ENCODE data around the gene ZNF738. TPM values are rescaled to one million over a fixed set of nuclear protein-coding genes. Genes with fewer than 3 reads are reported as not detected.

Gene ZNF738
- total RNA-seq, 6 experiments from 2014 or later: 4.2 to 6.7 (median 4.9) TPM

GRCh38 chr19:21322528-21322927 is 36.3 kb upstream of the ZNF738 start:
- Mint-ChIP-seq H3K9me3 (peaks cover 37% of the 10 kb centered on the region), H3K36me3 (ENCODE audit: low read depth) (peaks cover 75% of the 10 kb centered on the region), H3K4me3 (no peak overlapping the region), H3K27ac (no peak overlapping the region), H3K4me1 (ENCODE audit: low read depth) (peaks cover 17% of the 10 kb centered on the region), H3K27me3 (ENCODE audit: insufficient read depth) (no peaks in the 10 kb centered on the region)
- DNase-seq: no peak
- TF ChIP-seq CTCF (IDR thresholded peaks at IDR 0.05): no peak

GRCh38 chr19:21323000-21323399 is 35.8 kb upstream of the ZNF738 start:
- Mint-ChIP-seq H3K27ac (no peak overlapping the region), H3K4me3 (no peak overlapping the region), H3K27me3 (ENCODE audit: insufficient read depth) (no peaks in the 10 kb centered on the region), H3K4me1 (ENCODE audit: low read depth) (peaks cover 22% of the 10 kb centered on the region), H3K9me3 (peaks cover 37% of the 10 kb centered on the region), H3K36me3 (ENCODE audit: low read depth) (peaks cover 75% of the 10 kb centered on the region)
- TF ChIP-seq CTCF (IDR thresholded peaks at IDR 0.05): no peak
- no peak for DNase-seq

GRCh38 chr19:21326169-21326568 is 32.6 kb upstream of the ZNF738 start:
- peaks cover 35% of the 10 kb centered on the region for H3K9me3 Mint-ChIP-seq
- peaks cover 62% of the 10 kb centered on the region for H3K36me3 Mint-ChIP-seq (ENCODE audit: low read depth)
- no peak overlapping the region; the same call in 1 of the 2 replicates for H3K4me3 Mint-ChIP-seq
- no peak for TF ChIP-seq CTCF (IDR thresholded peaks at IDR 0.05)
- no peak for DNase-seq
- H3K27ac Mint-ChIP-seq: no peak overlapping the region
- H3K4me1 Mint-ChIP-seq (ENCODE audit: low read depth): peaks cover 24% of the 10 kb centered on the region
- H3K27me3 Mint-ChIP-seq (ENCODE audit: insufficient read depth): 0 out of 2 replicates have a peak, but pooled peaks cover 3% of the 10 kb centered on the region

GRCh38 chr19:21328406-21328805 is 30.4 kb upstream of the ZNF738 start:
- Mint-ChIP-seq H3K4me1 (ENCODE audit: low read depth) (peaks cover 15% of the 10 kb centered on the region), H3K36me3 (ENCODE audit: low read depth) (peaks cover 41% of the 10 kb centered on the region), H3K4me3 (peak overlapping the region; percentile 97), H3K27ac (peak overlapping the region; percentile 98), H3K27me3 (ENCODE audit: insufficient read depth) (0 out of 2 replicates have a peak, but pooled peaks cover 3% of the 10 kb centered on the region), H3K9me3 (peaks cover 23% of the 10 kb centered on the region)
- no peak for TF ChIP-seq CTCF (IDR thresholded peaks at IDR 0.05)
- DNase-seq: no peak

- H3K27me3 Mint-ChIP-seq (ENCODE audit: insufficient read depth): 0 out of 2 replicates have a peak, but pooled peaks cover 3% of the 10 kb centered on the region
- no peak for TF ChIP-seq CTCF (IDR thresholded peaks at IDR 0.05)
- peak within 1 kb of the TSS; percentile 97 for H3K4me3 Mint-ChIP-seq
- peak within 1 kb of the TSS; percentile 98 for H3K27ac Mint-ChIP-seq
- DNase-seq: peak; percentile 90
- H3K9me3 Mint-ChIP-seq: peaks cover 27% of the 10 kb centered on the region
- peaks cover 36% of the 10 kb centered on the region for H3K36me3 Mint-ChIP-seq (ENCODE audit: low read depth)
- H3K4me1 Mint-ChIP-seq (ENCODE audit: low read depth): peaks cover 15% of the 10 kb centered on the region
Observed at GRCh38 chr19:21328885-21329605, 29.8 kb upstream of the ZNF738 start, which contains the start of gene ZNF708. Gene ZNF708, minus strand, starts transcription at chr19:21329410. Its CDS starts 198 bp downstream, at chr19:21329212.
